GM19395 (cell line): ENCODE data around the gene EPO.
"Not testable (repeated sequence)": the region's sequence is repeated elsewhere in the genome, so short reads cannot be mapped to it uniquely, and the experiment has no call there.

Experiments used
- ATAC-seq: cut with Tn5 transposase; IDR thresholded peaks from one replicate; pipeline ENCODE4 v1.9.1; 2021; ENCODE audit warnings: mild to moderate bottlenecking, moderate library complexity; ENCODE audit not compliant: unreplicated experiment

The EPO gene

DNA sequence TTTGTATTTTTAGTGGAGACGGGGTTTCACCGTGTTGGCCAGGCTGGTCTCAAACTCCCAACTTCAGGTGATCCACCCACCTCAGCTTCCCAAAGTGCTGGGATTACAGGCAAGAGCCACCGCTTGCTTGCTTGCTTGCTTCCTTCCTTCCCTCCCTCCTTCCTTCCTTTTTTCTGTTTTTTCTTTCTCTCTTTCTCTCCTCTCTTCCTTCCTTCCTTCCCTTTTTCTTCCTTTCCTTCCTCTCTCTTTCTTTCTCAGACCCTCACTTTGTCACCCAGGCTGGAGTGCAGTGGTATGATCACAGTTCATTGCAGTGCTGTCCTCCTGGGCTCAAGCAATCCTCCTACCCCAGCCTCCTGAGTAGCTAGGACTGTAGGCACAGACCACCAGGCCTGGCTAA is 19.2 kb upstream of the EPO start:
- ATAC-seq: not testable (repeated sequence)

GRCh38 chr7:100705320-100705752 is 14.9 kb upstream of the EPO start:
- ATAC-seq: peak; percentile 65

DNA sequence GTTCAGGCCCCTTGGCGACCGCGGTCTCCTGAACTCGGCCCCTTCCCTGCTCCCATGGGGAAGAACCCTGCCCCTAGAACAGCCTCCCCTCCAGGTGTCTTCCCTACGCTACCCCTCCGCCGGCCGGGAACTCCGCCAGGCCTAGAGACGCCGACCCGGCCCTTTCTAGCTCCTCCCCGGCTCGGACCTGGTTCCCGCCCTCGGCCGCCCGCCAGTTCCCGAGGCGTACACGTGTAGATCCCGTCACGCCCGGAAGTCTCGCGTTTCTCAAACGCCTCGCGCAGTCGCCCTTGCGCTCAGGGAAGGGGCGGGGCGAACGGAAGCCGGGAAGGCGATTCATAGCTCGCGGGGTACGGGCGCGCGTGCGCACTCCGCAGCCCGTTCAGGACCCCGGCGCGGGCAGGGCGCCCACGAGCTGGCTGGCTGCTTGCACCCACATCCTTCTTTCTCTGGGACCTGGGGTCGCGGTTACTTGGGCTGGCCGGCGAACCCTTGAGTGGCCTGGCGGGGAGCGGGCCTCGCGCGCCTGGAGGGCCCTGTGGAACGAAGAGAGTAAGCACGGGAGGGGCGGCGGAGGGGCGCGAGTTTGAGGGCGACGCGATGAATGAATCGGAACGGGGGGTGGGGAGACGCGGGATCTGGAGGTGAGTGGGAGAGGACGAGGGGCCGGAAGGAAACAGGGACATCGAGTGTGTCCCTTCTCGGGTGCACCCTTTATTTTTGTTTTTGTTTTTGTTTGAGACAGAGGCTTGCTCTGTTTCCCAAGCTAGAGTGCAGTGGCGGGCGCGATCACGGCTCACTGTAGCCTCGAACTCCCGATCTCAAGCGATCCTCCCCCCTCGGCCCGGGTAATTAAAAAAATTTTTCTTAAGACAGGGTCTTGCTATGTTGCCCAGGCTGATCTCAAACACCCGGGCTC is 14.3 kb upstream of the EPO start, which contains the start of gene POP7:
TSS of gene POP7 (plus strand) at position 369 of the 919 bp plus-strand sequence. CDS start 710 bp downstream, outside the sequence.
- peak; percentile 90 for ATAC-seq

GRCh38 chr7:100706672-100707311 is 13.5 kb upstream of the EPO start:
- ATAC-seq: no peak

DNA sequence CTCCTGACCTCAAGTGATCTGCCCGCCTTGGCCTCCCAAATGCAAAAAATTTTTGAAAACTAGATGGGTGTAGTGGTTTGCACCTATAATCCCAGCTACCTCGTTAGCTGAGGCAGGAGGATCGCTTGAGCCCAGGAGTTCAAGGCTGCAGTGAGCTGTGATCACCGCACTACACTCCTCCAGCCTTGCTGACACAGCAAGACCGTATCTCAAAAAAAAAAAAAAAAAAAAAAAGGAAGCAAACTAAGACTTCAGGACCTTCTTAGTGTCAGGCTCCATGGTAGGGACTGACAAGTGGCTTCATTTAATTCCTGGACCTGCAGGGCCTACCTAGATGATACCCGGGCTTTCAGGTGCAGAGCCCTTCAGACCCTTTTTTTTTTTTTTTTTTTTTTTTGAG is 11.9 kb upstream of the EPO start:
- no peak for ATAC-seq

DNA sequence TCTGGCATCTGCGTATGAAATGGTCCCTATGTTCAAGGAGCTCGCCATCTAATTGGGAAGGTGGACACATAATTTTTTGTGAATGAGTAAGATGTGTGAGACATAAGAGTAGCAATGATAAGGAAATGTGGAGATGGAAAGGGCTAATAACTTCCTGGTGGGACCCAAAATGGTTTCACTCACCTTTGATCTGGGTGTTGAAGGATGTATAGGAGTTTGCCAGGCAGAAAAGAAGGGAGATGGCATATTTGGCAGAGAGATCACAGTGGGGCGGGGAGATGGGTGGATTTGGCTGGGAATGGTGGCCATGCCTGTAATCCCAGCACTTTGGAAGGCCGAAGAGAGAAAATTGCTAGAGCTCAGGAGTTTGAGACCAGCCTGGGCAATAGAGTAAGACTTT is 9.8 kb upstream of the EPO start:
- no peak for ATAC-seq

DNA sequence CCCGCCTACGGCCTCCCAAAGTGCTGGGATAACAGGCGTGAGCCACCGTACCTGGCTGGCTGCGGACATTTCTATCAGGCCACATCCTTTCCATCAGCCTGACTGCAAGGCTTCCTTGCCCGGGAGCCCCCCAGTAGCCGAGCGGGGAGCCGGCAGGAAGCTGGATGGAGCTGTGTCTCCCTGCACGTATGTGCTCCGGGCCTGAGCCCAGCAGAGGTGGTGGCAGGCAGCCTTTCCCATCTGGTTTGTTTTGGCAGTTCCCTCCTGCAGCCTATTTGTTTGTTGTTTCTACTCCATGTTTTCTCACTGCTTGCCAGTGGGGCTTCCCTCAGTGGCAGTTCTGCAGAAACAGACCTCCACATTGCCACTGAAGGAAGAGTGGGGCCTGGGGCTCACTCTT is 8.9 kb upstream of the EPO start:
- no peak for ATAC-seq

DNA sequence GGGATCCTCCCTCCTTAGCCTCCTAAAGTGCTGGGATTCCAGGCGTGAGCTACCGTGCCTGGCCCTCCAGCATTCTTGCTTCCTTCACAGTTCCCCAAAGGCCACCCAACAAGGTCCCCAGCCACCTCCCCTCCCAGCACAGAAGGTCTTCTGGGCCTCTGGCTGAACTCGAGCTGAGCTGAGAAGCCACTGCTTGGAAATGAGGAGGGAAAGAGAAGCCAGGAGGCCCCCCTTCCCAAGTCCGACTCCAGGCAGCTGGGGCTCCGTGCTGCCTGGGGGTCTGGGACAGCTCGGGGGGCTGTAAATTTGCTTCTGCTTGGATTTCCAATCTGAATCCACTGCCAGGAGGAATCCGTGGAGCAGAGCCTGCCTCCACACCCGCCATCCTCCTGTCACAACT is 5.5 kb upstream of the EPO start:
- ATAC-seq: no peak

- not testable (repeated sequence) for ATAC-seq
Measured at GRCh38 chr7:100717073-100717472, 3.2 kb upstream of the EPO start.

DNA sequence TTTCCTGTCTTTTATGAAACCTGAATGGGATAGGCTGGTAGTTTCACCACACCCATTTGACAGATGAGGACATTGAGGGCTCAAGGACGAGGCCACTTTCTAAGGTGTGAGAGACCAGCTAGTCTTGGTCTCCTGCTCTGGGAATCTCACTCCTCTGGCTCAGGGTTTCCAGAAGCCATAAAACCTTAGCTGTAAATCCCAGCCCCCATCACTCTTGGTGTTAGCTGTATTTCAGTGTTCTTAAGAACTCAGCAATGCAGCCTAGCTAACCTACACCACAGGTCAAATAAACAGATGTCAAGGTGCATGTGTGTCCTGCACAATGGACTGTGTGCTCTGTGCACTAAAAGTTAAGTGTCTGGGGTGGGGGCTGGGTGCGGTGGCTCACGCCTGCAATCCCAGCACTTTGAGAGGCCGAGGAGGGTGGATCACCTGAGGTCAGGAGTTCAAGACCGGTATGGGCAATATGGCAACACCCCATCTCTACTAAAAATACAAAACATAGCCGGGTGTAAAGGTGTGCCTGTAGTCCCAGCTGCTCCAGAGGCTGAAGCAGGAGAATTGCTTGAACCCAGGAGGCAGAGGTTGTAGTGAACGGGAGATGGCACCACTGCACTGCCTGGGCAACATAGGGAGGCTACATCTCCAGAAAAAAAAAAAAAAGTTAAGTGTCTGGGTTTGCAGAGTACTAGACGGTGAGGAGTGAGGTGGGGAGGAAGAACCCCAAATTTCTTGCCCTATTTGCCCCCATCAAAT is 567 bp upstream of the EPO start:
- ATAC-seq: no peak

DNA sequence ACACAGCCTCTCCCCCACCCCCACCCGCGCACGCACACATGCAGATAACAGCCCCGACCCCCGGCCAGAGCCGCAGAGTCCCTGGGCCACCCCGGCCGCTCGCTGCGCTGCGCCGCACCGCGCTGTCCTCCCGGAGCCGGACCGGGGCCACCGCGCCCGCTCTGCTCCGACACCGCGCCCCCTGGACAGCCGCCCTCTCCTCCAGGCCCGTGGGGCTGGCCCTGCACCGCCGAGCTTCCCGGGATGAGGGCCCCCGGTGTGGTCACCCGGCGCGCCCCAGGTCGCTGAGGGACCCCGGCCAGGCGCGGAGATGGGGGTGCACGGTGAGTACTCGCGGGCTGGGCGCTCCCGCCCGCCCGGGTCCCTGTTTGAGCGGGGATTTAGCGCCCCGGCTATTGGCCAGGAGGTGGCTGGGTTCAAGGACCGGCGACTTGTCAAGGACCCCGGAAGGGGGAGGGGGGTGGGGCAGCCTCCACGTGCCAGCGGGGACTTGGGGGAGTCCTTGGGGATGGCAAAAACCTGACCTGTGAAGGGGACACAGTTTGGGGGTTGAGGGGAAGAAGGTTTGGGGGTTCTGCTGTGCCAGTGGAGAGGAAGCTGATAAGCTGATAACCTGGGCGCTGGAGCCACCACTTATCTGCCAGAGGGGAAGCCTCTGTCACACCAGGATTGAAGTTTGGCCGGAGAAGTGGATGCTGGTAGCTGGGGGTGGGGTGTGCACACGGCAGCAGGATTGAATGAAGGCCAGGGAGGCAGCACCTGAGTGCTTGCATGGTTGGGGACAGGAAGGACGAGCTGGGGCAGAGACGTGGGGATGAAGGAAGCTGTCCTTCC is 620 bp downstream of the EPO start:
- ATAC-seq: no peak

GRCh38 chr7:100721505-100721812 is 1.2 kb downstream of the EPO start:
- no peak for ATAC-seq

- no peak for ATAC-seq
Measured at GRCh38 chr7:100722480-100723212, 2.4 kb downstream of the EPO start.

DNA sequence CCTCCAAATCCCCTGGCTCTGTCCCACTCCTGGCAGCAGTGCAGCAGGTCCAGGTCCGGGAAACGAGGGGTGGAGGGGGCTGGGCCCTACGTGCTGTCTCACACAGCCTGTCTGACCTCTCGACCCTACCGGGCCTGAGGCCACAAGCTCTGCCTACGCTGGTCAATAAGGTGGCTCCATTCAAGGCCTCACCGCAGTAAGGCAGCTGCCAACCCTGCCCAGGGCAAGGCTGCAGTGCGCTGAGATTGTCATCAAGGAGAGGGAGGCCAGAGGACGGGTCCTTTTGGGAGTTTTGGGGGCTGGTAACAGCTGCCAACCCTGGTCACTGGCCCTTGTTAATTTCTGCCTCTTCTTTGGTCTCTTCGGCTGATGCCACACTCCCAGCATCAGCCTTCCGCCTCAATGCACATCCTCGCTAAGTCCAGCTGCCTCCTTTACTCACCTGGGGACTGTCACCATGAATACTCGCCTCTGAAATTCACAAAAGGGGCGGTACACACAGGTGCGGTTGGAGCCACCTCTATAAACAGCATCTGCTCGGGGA is 3.5 kb downstream of the EPO start:
- no peak for ATAC-seq

- not testable (repeated sequence) for ATAC-seq
Measured at GRCh38 chr7:100724364-100724763, 4.1 kb downstream of the EPO start.

- ATAC-seq: no peak
Measured at GRCh38 chr7:100726996-100727761, 6.9 kb downstream of the EPO start.

- no peak for ATAC-seq
Measured at GRCh38 chr7:100728196-100728595, 7.9 kb downstream of the EPO start.

DNA sequence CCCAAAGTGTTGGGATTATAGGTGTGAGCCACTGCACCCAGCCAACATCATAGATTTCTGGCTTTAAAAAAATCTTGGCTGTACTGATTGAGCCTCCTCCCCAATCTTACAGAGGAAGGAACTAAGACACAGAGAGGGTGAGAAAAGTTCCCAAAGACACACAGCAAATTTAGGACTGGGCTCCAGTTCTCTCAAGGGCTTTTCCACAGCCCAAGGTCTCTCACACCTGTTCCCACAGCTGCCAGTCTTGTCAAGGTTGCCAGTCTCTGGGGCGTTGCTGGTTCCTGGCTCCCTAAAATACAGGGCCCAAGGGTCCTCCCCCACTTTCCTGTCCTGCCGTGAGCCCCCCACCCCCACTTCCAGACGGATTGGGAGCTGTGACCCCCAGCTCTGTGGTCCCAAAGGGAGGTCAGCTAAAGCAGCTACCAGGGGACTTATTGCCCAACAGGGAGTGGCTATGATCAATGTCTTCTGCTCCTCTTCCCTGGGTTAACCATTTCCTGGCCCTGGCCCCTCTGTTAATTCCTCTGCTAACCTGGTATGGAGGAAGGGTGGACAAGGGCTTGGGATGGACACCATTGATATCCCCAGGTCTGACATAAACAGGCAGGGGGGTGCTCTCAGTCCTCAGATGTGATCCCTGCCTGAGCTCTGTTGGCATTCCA is 10.0 kb downstream of the EPO start:
- no peak for ATAC-seq
